ENCODE results near the gene IL21R. TPM values are rescaled to one million over a fixed set of nuclear protein-coding genes. Genes with fewer than 3 reads are reported as not detected.

IL21R gene
- total RNA-seq, 1 donor from 2014 or later = 0.05 TPM

DNA sequence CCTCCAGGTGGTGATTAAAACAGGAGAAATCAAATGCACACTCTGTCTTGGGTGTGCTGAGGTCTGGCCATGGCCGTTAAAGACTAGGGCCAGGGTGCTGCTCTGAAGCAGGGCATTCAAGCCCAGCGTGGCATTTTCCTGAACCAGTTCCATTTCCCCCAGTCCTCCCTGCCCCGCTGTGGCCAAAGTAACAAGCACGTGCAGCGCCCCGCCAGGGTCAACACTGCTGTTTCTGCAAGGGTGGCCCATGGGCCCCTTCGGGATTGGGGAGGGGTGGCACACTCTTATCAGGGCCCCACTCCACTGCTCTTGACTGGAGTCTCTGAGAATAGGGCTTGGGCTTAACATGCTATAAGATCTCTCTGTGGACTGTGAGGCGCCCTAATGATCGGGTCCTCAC is 72.9 kb downstream of the IL21R start:
- no peak for DNase-seq
- TF ChIP-seq, protein P1, sequence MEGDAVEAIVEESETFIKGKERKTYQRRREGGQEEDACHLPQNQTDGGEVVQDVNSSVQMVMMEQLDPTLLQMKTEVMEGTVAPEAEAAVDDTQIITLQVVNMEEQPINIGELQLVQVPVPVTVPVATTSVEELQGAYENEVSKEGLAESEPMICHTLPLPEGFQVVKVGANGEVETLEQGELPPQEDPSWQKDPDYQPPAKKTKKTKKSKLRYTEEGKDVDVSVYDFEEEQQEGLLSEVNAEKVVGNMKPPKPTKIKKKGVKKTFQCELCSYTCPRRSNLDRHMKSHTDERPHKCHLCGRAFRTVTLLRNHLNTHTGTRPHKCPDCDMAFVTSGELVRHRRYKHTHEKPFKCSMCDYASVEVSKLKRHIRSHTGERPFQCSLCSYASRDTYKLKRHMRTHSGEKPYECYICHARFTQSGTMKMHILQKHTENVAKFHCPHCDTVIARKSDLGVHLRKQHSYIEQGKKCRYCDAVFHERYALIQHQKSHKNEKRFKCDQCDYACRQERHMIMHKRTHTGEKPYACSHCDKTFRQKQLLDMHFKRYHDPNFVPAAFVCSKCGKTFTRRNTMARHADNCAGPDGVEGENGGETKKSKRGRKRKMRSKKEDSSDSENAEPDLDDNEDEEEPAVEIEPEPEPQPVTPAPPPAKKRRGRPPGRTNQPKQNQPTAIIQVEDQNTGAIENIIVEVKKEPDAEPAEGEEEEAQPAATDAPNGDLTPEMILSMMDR (IDR thresholded peaks at IDR 0.05; ENCODE audit: borderline replicate concordance) = no peak
- intact Hi-C loops (cut with micrococcal nuclease) = no loop called here
- no peak overlapping the region for H3K27ac ChIP-seq (replicated peaks)
- no peak overlapping the region for H3K4me3 ChIP-seq
- peaks cover 99% of the 10 kb centered on the region for H3K36me3 ChIP-seq
- H3K9me3 ChIP-seq (replicated peaks) = no peaks in the 10 kb centered on the region
- H3K4me1 ChIP-seq = peaks cover 12% of the 10 kb centered on the region
- no peaks in the 10 kb centered on the region for H3K27me3 ChIP-seq (ENCODE audit: low read depth)

- intact Hi-C loops (cut with micrococcal nuclease) = no loop called here
- Histone ChIP-seq H3K4me3 (no peak overlapping the region), H3K27ac (replicated peaks) (no peak overlapping the region), H3K4me1 (peaks cover 8% of the 10 kb centered on the region), H3K36me3 (peaks cover 99% of the 10 kb centered on the region), H3K27me3 (ENCODE audit: low read depth) (no peaks in the 10 kb centered on the region), H3K9me3 (replicated peaks) (no peaks in the 10 kb centered on the region)
- DNase-seq = no peak
- TF ChIP-seq, protein P1 (IDR thresholded peaks at IDR 0.05; ENCODE audit: borderline replicate concordance) = no peak
Observed at GRCh38 chr16:27475561-27475960, 73.6 kb downstream of the IL21R start.

- Histone ChIP-seq H3K4me1 (peaks cover 1% of the 10 kb centered on the region), H3K27me3 (ENCODE audit: low read depth) (no peaks in the 10 kb centered on the region), H3K9me3 (replicated peaks) (no peaks in the 10 kb centered on the region), H3K27ac (replicated peaks) (no peak overlapping the region), H3K36me3 (peaks cover 99% of the 10 kb centered on the region), H3K4me3 (no peak overlapping the region)
- no peak for DNase-seq
- intact Hi-C loops (cut with micrococcal nuclease) = no loop called here
- TF ChIP-seq, protein P1 (IDR thresholded peaks at IDR 0.05; ENCODE audit: borderline replicate concordance) = no peak
Observed at GRCh38 chr16:27476240-27476639, 74.3 kb downstream of the IL21R start.

- H3K27me3 ChIP-seq (ENCODE audit: low read depth) = no peaks in the 10 kb centered on the region
- H3K36me3 ChIP-seq = peaks cover 100% of the 10 kb centered on the region
- H3K4me3 ChIP-seq = no peak overlapping the region
- no peak overlapping the region for H3K27ac ChIP-seq (replicated peaks)
- H3K4me1 ChIP-seq = no peaks in the 10 kb centered on the region
- TF ChIP-seq, protein P1 (IDR thresholded peaks at IDR 0.05; ENCODE audit: borderline replicate concordance) = no peak
- intact Hi-C loops (cut with micrococcal nuclease) = no loop called here
- no peak for DNase-seq
- H3K9me3 ChIP-seq (replicated peaks) = no peaks in the 10 kb centered on the region
Observed at GRCh38 chr16:27480761-27481160, 78.8 kb downstream of the IL21R start.

- intact Hi-C loops (cut with micrococcal nuclease) = no loop called here
- DNase-seq = no peak
- H3K9me3 ChIP-seq (replicated peaks) = no peaks in the 10 kb centered on the region
- no peaks in the 10 kb centered on the region for H3K4me1 ChIP-seq
- TF ChIP-seq, protein P1 (IDR thresholded peaks at IDR 0.05; ENCODE audit: borderline replicate concordance) = no peak
- peaks cover 100% of the 10 kb centered on the region for H3K36me3 ChIP-seq
- no peak overlapping the region for H3K27ac ChIP-seq (replicated peaks)
- no peak overlapping the region for H3K4me3 ChIP-seq
- H3K27me3 ChIP-seq (ENCODE audit: low read depth) = no peaks in the 10 kb centered on the region
Observed at GRCh38 chr16:27481282-27481934, 79.4 kb downstream of the IL21R start.
